Measurements from ENCODE around the gene KAT6B. TPM values are rescaled to one million over a fixed set of nuclear protein-coding genes. Genes with fewer than 3 reads are reported as not detected.

Gene KAT6B
- total RNA-seq, 4 donors from 2014 or later, result 34.2 to 84.2 (median 47.3) TPM

DNA sequence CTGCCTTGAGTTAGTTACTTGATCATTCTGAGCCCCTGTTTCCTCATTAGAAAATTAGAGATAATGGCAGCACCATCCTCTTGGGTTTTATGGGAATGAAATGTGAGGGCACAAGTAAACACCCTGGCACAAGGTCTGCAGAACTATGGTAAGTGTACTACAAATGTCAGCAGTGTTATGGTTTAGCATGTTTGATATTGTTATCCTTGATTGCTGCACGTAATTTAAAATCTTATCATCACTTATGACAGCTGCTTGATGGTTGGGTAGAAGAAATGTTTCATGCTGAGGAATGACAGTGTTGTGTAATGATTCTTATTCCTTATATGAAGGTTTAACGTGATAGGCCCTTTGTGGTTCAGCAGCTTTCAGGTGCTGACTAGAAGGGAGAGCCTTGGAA, 134.3 kb downstream of the KAT6B start:
- Histone ChIP-seq H3K9me3 (no peaks in the 10 kb centered on the region), H3K4me1 (peaks cover 12% of the 10 kb centered on the region), H3K27ac (no peak overlapping the region), H3K27me3 (no peaks in the 10 kb centered on the region), H3K36me3 (no peaks in the 10 kb centered on the region), H3K4me3 (no peak overlapping the region)
- 91% methylated on average over 2 of the region's 2 CpGs for WGBS
- TF ChIP-seq, protein P1, sequence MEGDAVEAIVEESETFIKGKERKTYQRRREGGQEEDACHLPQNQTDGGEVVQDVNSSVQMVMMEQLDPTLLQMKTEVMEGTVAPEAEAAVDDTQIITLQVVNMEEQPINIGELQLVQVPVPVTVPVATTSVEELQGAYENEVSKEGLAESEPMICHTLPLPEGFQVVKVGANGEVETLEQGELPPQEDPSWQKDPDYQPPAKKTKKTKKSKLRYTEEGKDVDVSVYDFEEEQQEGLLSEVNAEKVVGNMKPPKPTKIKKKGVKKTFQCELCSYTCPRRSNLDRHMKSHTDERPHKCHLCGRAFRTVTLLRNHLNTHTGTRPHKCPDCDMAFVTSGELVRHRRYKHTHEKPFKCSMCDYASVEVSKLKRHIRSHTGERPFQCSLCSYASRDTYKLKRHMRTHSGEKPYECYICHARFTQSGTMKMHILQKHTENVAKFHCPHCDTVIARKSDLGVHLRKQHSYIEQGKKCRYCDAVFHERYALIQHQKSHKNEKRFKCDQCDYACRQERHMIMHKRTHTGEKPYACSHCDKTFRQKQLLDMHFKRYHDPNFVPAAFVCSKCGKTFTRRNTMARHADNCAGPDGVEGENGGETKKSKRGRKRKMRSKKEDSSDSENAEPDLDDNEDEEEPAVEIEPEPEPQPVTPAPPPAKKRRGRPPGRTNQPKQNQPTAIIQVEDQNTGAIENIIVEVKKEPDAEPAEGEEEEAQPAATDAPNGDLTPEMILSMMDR (IDR thresholded peaks at IDR 0.05), result no peak
- no peak for TF ChIP-seq EP300 (IDR thresholded peaks at IDR 0.05)
- no peak for TF ChIP-seq POLR2A (IDR thresholded peaks at IDR 0.05)
- TF ChIP-seq POLR2AphosphoS5 (IDR thresholded peaks at IDR 0.05), result no peak
- DNase-seq (ENCODE audit: low spot score in 2 of 2), result no peak

DNA sequence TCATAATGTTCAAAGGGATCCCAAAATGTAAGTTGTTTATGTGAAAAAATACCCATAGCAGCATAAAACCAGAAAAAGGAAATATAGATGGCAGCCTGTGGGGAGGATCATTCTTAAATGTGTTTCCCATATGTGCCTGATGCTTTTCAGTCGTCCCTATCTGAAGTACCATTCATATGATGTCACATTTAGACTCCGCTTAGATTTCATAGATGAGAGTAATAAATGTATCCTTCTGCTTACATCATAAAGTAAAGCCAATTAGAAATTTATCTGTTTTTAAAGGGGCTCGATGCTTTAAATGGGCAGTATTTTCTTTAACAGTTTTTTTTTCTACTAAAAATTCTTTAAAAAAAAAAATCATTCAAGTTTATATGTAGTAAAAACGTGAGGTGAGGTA, 136.1 kb downstream of the KAT6B start:
- no peaks in the 10 kb centered on the region for H3K9me3 ChIP-seq
- no peaks in the 10 kb centered on the region for H3K27me3 ChIP-seq
- H3K4me1 ChIP-seq, result peaks cover 4% of the 10 kb centered on the region
- DNase-seq (ENCODE audit: low spot score in 2 of 2), result no peak
- 80% methylated on average over 4 of the region's 4 CpGs for WGBS
- no peak overlapping the region for H3K27ac ChIP-seq
- H3K36me3 ChIP-seq, result no peaks in the 10 kb centered on the region
- no peak overlapping the region for H3K4me3 ChIP-seq
- no peak for TF ChIP-seq POLR2AphosphoS5 (IDR thresholded peaks at IDR 0.05)
- no peak for TF ChIP-seq POLR2A (IDR thresholded peaks at IDR 0.05)
- TF ChIP-seq, protein P1 (IDR thresholded peaks at IDR 0.05), result no peak
- no peak for TF ChIP-seq EP300 (IDR thresholded peaks at IDR 0.05)

DNA sequence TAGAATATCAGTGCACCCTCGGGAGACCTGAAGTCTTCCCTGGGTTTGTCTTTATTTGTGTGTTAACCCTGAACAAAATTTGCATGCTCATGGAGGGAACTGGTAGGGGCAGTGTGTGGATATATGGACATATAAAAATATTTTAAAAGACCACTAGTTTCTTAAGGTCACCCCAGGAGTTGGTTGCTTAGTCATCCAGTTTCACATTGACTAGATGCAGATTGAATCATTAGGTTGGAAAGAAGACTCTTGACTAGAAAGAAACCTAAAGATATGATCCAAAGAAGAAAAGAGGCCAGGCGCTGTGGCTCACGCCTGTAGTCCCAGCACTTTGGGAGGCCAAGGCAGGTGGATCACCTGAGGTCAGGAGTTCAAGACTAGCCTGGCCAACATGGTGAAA, 137.1 kb downstream of the KAT6B start:
- H3K27ac ChIP-seq, result no peak overlapping the region
- H3K4me1 ChIP-seq, result peaks cover 6% of the 10 kb centered on the region
- DNase-seq (ENCODE audit: low spot score in 2 of 2), result no peak
- no peak for TF ChIP-seq EP300 (IDR thresholded peaks at IDR 0.05)
- TF ChIP-seq, protein P1 (IDR thresholded peaks at IDR 0.05), result no peak
- H3K36me3 ChIP-seq, result no peaks in the 10 kb centered on the region
- WGBS, result 91% methylated on average over 3 of the region's 3 CpGs
- H3K4me3 ChIP-seq, result no peak overlapping the region
- H3K27me3 ChIP-seq, result no peaks in the 10 kb centered on the region
- no peaks in the 10 kb centered on the region for H3K9me3 ChIP-seq

DNA sequence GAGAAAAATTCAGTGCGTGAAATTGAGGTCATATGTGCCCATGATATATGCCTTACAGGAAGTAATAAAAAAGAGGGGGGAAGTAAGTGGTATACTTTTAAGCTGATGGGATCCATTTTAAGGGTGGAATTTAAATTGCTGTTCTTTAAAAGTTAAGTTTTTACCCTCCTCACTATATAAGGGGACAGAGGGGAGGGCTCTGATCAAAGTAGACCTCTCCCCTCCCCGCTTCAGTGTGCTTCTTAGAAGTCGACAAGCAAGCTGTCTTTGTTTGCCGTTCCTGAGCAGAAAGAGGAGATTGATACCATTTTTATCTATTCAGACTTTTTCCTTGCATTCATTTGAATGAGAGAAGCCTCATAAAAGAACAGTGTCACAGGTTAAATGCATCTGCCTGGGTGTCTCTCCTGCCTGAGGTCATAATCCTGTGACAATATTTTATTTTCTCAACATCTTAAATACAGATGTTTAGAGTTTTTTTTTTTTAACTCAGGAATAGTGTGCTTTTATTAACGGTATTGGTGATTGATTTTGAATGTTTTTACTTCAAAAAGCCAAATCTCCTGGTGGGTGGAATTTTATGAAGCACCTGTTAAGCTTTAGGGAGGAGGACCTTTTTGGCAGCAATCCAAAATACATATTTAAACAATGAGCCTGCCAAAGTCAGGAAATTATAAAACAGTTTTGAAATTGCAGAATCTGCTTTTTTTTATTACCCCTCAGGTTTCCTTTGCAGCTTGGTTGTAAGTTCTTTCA, 141.7 kb downstream of the KAT6B start:
- Histone ChIP-seq H3K27ac (no peak overlapping the region), H3K4me1 (peaks cover 10% of the 10 kb centered on the region), H3K4me3 (no peak overlapping the region), H3K27me3 (no peaks in the 10 kb centered on the region), H3K9me3 (no peaks in the 10 kb centered on the region), H3K36me3 (no peaks in the 10 kb centered on the region)
- TF ChIP-seq, protein P1 (IDR thresholded peaks at IDR 0.05), result no peak
- no peak for TF ChIP-seq POLR2A (IDR thresholded peaks at IDR 0.05)
- no peak for TF ChIP-seq EP300 (IDR thresholded peaks at IDR 0.05)
- no peak for TF ChIP-seq POLR2AphosphoS5 (IDR thresholded peaks at IDR 0.05)
- no peak for DNase-seq (ENCODE audit: low spot score in 2 of 2)
- WGBS, result 57% methylated on average over 5 of the region's 5 CpGs

DNA sequence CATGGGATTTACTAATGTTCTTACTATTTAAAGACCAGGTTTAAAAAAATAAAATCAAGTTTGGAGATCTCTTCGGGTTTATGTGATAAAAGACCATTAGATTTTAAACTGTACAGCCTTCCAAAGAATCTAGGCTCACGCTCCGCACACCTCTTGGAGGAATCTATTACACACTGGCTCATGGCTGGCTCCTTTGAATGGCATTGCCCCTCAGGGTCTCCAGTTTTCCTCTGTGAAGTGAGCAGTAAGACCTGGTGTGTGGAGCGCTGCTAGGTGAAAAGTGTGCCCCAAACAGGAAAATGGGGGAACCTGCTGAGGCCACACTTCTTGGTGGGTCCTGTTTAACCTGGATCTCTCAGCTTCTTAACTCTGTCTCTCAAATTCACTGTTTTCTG, 142.3 kb downstream of the KAT6B start:
- no peak overlapping the region for H3K4me3 ChIP-seq
- 67% methylated on average over 4 of the region's 4 CpGs for WGBS
- peaks cover 10% of the 10 kb centered on the region for H3K4me1 ChIP-seq
- H3K27ac ChIP-seq, result no peak overlapping the region
- DNase-seq (ENCODE audit: low spot score in 2 of 2), result no peak
- H3K27me3 ChIP-seq, result no peaks in the 10 kb centered on the region
- H3K9me3 ChIP-seq, result no peaks in the 10 kb centered on the region
- no peaks in the 10 kb centered on the region for H3K36me3 ChIP-seq
- TF ChIP-seq, protein P1 (IDR thresholded peaks at IDR 0.05), result no peak
- no peak for TF ChIP-seq POLR2A (IDR thresholded peaks at IDR 0.05)
- no peak for TF ChIP-seq EP300 (IDR thresholded peaks at IDR 0.05)
- no peak for TF ChIP-seq POLR2AphosphoS5 (IDR thresholded peaks at IDR 0.05)
